ENCODE measurements around the gene ARPC1A.
"Not testable (repeated sequence)": the region's sequence is repeated elsewhere in the genome, so short reads cannot be mapped to it uniquely, and the experiment has no call there.

ARPC1A gene

GRCh38 chr7:99344061-99344647, 18.5 kb downstream of the ARPC1A start:
- TF ChIP-seq CTCF (IDR thresholded peaks at IDR 0.05; ENCODE audit: low read length) (no peak), EZH2 (IDR thresholded peaks at IDR 0.05; ENCODE audit: borderline replicate concordance, low read length) (no peak)
- Histone ChIP-seq H3K79me2 (ENCODE audit: insufficient read depth, low read length) (no peaks in the 10 kb centered on the region), H3K4me3 (ENCODE audit: low read depth, low read length, poor library complexity, severe bottlenecking) (no peak overlapping the region), H3F3A (ENCODE audit: insufficient read depth, low read length) (no peaks in the 10 kb centered on the region), H4K20me1 (ENCODE audit: insufficient read depth, low read length) (no peaks in the 10 kb centered on the region), H3K9me3 (ENCODE audit: low read length) (no peaks in the 10 kb centered on the region), H3K27ac (ENCODE audit: low read depth, low read length, poor library complexity, severe bottlenecking) (no peak overlapping the region), H3K36me3 (ENCODE audit: insufficient read depth, low read length) (peaks cover 81% of the 10 kb centered on the region), H3K9me2 (ENCODE audit: low read depth, low read length) (no peaks in the 10 kb centered on the region), H3K4me1 (ENCODE audit: insufficient read depth, low read length, severe bottlenecking) (no peaks in the 10 kb centered on the region), H3K27me3 (ENCODE audit: insufficient read depth, low read length) (no peaks in the 10 kb centered on the region), H2AFZ (ENCODE audit: low read length) (no peak overlapping the region), H3K4me2 (ENCODE audit: low read length) (no peak overlapping the region), H3K9ac (ENCODE audit: low read length) (no peak overlapping the region)

GRCh38 chr7:99350641-99351040, 24.9 kb downstream of the ARPC1A start:
- H3K27ac ChIP-seq (ENCODE audit: low read depth, low read length, poor library complexity, severe bottlenecking); H3K9me2 ChIP-seq (ENCODE audit: low read depth, low read length); H3K9ac ChIP-seq (ENCODE audit: low read length); H3K4me3 ChIP-seq (ENCODE audit: low read depth, low read length, poor library complexity, severe bottlenecking); H3F3A ChIP-seq (ENCODE audit: insufficient read depth, low read length); H3K9me3 ChIP-seq (ENCODE audit: low read length); H3K4me1 ChIP-seq (ENCODE audit: insufficient read depth, low read length, severe bottlenecking); H3K4me2 ChIP-seq (ENCODE audit: low read length); H3K79me2 ChIP-seq (ENCODE audit: insufficient read depth, low read length); H4K20me1 ChIP-seq (ENCODE audit: insufficient read depth, low read length); H2AFZ ChIP-seq (ENCODE audit: low read length); H3K27me3 ChIP-seq (ENCODE audit: insufficient read depth, low read length): not testable (repeated sequence)
- H3K36me3 ChIP-seq (ENCODE audit: insufficient read depth, low read length), result peaks cover 85% of the 10 kb centered on the region

GRCh38 chr7:99352247-99352646, 26.5 kb downstream of the ARPC1A start:
- H3K9me3 ChIP-seq (ENCODE audit: low read length), result no peaks in the 10 kb centered on the region
- no peak overlapping the region for H3K27ac ChIP-seq (ENCODE audit: low read depth, low read length, poor library complexity, severe bottlenecking)
- TF ChIP-seq CTCF (IDR thresholded peaks at IDR 0.05; ENCODE audit: low read length), result no peak
- TF ChIP-seq EZH2 (IDR thresholded peaks at IDR 0.05; ENCODE audit: borderline replicate concordance, low read length), result no peak
- H3K4me1 ChIP-seq (ENCODE audit: insufficient read depth, low read length, severe bottlenecking), result no peaks in the 10 kb centered on the region
- H3K4me3 ChIP-seq (ENCODE audit: low read depth, low read length, poor library complexity, severe bottlenecking), result no peak overlapping the region
- no peak overlapping the region for H2AFZ ChIP-seq (ENCODE audit: low read length)
- no peaks in the 10 kb centered on the region for H3K27me3 ChIP-seq (ENCODE audit: insufficient read depth, low read length)
- no peak overlapping the region for H3K4me2 ChIP-seq (ENCODE audit: low read length)
- H3K9ac ChIP-seq (ENCODE audit: low read length), result no peak overlapping the region
- no peaks in the 10 kb centered on the region for H3K9me2 ChIP-seq (ENCODE audit: low read depth, low read length)
- no peaks in the 10 kb centered on the region for H3F3A ChIP-seq (ENCODE audit: insufficient read depth, low read length)
- H3K36me3 ChIP-seq (ENCODE audit: insufficient read depth, low read length), result peaks cover 79% of the 10 kb centered on the region
- H4K20me1 ChIP-seq (ENCODE audit: insufficient read depth, low read length), result no peaks in the 10 kb centered on the region
- no peaks in the 10 kb centered on the region for H3K79me2 ChIP-seq (ENCODE audit: insufficient read depth, low read length)

GRCh38 chr7:99355098-99355497, 29.4 kb downstream of the ARPC1A start:
- Histone ChIP-seq H3K9me2 (ENCODE audit: low read depth, low read length) (no peaks in the 10 kb centered on the region), H3K4me3 (ENCODE audit: low read depth, low read length, poor library complexity, severe bottlenecking) (no peak overlapping the region), H3K27me3 (ENCODE audit: insufficient read depth, low read length) (no peaks in the 10 kb centered on the region), H3K9ac (ENCODE audit: low read length) (no peak overlapping the region), H3K4me1 (ENCODE audit: insufficient read depth, low read length, severe bottlenecking) (no peaks in the 10 kb centered on the region), H3F3A (ENCODE audit: insufficient read depth, low read length) (no peaks in the 10 kb centered on the region), H2AFZ (ENCODE audit: low read length) (no peak overlapping the region), H3K79me2 (ENCODE audit: insufficient read depth, low read length) (no peaks in the 10 kb centered on the region), H3K4me2 (ENCODE audit: low read length) (no peak overlapping the region), H3K36me3 (ENCODE audit: insufficient read depth, low read length) (peaks cover 82% of the 10 kb centered on the region), H3K27ac (ENCODE audit: low read depth, low read length, poor library complexity, severe bottlenecking) (no peak overlapping the region), H3K9me3 (ENCODE audit: low read length) (no peaks in the 10 kb centered on the region), H4K20me1 (ENCODE audit: insufficient read depth, low read length) (no peaks in the 10 kb centered on the region)
- TF ChIP-seq EZH2 (IDR thresholded peaks at IDR 0.05; ENCODE audit: borderline replicate concordance, low read length), result no peak
- TF ChIP-seq CTCF (IDR thresholded peaks at IDR 0.05; ENCODE audit: low read length), result no peak

All from OCI-LY1 (cell line).